Fibroblast of lung (primary cell): Measurements from ENCODE around the gene GALNT18.

Source experiments
- CTCF ChIP-seq, 2 donors: IDR thresholded peaks in 1 of 2; conservative IDR thresholded peaks in 1 of 2; 1 replicate in 1 of 2; 2 replicates in 1 of 2; pipeline ENCODE4 v1.5.1; 2011 to 2012; ENCODE audit warnings: low read length in 2 of 2, control low read depth in 1 of 2, inconsistent platforms in 1 of 2, low read depth in 1 of 2, mild to moderate bottlenecking in 1 of 2
- EZH2 ChIP-seq: IDR thresholded peaks from 2 replicates; pipeline ENCODE4 v1.5.1; 2012; ENCODE audit warnings: low read length, control low read depth, mild to moderate bottlenecking; ENCODE audit errors: missing control alignments

GRCh38 chr11:11304550-11304949 is 317.3 kb downstream of the GALNT18 start:
- TF ChIP-seq CTCF (conservative IDR thresholded peaks at IDR 0.05 in 1 of 2, IDR thresholded peaks at IDR 0.05 in 1 of 2; ENCODE audit: low read depth in 1 of 2, low read length in 2 of 2) = no peak
- no peak for TF ChIP-seq EZH2
